ENCODE measurements around the gene DNAI7.

Gene DNAI7

DNA sequence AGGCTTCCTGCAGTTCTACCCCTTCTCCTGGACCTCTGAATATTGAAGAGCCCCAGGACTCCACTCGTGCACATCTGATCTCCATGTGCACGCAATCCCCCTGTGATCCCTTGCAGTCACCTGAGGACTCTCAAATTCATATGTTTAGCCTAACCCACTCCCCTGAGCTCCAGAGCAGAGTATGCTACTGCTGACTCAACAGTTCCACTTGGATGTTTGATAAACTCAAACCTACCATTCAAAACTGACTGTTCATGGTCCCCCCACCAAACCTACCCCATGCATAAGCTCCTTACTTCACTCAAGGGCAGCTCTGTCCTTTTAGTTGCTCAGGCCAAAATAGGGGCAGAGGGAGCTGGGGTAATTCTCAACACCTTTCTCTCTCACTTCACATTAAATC is 96.0 kb downstream of the DNAI7 start:
- no peak for DNase-seq

- DNase-seq: no peak
These were observed 105.2 kb downstream of the DNAI7 start for GRCh38 chr12:25089738-25090137.

DNA sequence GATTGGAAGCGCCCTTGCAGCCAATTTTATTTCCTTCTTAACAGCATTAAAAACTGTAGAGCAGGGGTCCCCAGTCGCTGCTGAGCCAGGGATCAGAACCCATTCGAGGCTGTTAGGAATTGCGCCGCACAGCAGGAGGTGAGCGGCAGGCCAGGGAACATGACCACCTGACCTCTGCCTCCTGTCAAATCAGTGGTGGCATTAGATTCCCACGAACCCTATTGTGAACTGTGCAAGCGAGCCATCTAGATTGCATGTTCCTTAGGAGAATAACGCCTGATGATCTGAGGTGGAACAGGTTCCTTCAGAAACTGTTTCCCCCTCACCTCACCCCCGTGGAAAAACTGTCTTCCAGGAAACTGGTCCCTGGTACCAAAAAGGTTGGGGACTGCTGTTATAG is 107.4 kb downstream of the DNAI7 start:
- DNase-seq: no peak

GRCh38 chr12:25084816-25085215 is 110.1 kb downstream of the DNAI7 start:
- no peak for DNase-seq

DNA sequence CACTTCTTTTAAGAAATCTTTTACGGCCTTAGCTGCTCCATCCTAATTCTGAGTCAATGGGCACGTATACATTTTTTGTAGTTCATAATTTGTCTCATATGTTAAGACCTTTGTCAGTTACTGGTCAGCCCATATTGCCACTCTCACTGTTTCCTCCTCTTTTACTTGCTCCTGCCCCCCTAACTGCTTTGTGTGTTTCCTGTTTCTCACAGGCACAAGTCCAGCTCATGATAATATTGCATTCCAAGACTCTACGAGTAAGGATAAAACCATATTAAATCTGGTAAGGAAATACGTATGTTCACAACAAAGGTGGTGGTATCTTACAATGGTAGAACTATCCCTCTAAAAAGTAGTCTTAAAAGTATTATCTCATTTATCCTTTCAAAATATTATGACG is 111.7 kb downstream of the DNAI7 start:
- no peak for DNase-seq

GRCh38 chr12:25082628-25083027 is 112.3 kb downstream of the DNAI7 start:
- DNase-seq: no peak

DNA sequence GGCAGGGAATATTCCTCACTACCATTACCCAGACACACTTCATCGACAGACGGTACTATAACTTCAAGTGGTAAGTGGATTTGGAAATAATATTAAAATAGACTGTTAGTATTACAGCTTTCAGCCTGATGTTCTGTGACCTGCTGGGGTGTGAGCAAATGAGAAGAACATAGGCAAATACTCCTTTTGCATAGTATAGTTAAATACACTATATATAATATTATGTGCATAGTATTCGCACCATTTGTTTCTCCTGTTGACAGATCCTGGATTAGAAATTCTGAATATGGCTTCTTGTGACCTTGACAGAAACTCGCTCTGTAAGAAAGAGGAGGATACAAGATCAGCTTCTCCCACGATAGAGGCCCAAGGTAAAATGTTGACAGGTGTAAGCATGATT is 115.6 kb downstream of the DNAI7 start:
- DNase-seq: no peak

DNA sequence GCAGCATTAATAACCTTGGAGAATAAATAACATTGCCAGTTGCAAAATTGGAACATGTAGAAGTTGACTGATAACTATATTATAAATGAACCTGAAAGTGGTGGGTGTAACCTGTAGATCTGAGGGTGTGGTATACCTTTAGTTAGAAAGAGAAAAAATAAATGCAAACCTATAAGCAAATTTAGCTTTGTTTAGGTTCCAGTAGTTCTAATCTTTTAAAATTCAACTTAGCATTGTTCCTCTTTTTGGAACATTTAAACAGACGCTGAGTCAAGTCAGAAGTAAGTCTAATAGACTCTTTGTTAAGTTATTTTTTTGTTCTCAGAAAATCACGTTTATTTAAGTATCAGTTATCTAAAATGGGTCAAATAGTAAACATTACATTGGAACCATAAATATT is 120.0 kb downstream of the DNAI7 start:
- DNase-seq: no peak

GRCh38 chr12:25074113-25074512 is 120.8 kb downstream of the DNAI7 start:
- DNase-seq: no peak

DNA sequence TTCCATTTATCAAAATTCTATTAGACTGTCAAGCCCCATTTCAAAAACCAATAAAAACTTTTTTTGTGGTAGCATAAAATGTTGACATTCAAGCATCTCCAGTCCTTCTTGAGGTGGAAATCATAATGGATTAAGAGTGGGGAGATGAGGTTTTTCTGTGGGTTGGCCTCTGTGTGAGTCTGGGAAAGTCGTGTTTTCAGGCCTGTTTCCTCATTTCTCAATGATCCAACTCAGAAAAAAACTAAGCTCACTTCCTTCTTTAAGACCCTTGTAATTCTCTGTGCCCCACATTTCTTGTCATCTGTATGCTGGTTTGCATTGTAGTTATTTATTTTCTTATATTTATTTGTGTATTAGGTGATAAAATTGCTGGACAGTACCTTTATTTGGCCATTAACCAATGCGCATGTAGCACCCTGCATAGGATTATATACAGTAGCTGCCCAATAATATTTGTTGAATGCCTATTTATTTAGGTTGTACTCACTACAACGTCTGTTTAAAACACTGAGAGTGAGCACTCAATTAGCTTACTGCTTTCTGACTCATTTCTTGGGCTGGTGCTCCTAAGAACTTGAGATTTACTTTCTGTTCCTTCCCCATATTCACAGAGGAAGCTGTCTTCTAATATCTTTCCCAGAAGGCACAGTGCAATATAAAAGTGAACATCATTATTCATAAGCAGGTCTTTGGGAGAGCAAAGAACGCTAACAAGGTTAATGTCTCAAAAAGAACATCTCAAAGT is 121.9 kb downstream of the DNAI7 start:
- no peak for DNase-seq

GRCh38 chr12:25071366-25071765 is 123.6 kb downstream of the DNAI7 start:
- DNase-seq: no peak

DNA sequence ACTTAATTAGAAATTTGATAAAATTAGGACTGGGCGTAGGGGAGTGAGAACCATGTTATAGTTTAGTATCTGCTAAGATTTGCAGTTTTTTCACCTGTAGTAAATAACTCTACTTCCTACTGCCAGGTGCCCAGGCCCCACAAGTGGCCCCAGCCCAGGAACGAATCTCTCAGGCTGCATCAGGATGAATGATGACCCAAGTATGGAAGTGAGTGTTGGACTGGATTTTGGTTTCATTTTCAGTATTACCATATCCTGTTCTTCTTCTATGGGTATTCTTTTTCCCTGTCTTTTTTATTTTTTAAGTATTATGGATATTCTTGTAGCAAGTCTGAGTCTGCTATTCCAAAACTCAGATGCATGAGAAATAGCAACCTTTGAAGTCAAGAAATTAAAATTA is 125.7 kb downstream of the DNAI7 start:
- no peak for DNase-seq

- DNase-seq: no peak
These were observed 129.9 kb downstream of the DNAI7 start for GRCh38 chr12:25065035-25065434.

DNA sequence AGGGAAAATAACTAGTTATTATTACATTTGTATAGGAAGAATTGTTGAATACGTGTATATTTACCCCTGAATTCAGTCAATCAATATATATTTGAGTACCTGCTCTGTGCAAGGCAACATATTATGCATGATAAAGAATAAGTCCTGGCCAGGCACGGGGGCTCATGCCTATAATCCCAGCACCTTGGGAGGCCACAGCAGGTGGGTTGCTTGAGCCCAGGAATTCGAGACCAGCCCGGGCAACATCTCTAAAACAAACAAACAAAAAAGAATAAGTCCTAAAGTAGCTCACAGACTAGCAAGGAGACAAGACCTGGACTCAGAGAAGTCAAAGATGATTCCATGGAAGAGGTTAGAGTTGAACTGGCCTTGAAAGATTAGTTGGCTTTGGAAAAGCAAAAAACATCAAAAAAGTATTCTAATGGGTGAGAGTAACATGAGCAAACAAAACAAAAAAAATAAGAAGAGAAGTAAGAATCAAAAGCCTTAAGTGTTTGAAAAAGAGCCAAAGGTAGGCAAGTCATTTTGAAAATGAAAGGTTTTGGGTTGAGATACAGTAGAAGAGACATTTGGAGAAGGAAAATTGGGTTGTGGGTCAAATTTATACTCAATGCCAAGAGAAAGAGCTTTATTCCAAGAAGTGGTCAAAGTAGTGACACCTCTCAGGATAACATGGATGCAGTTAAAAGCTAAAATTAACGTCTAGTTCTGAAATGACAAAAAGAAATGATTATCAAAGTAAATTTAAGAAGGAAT is 130.9 kb downstream of the DNAI7 start:
- no peak for DNase-seq

GRCh38 chr12:25058658-25059058 is 136.3 kb downstream of the DNAI7 start:
- DNase-seq: no peak
